ENCODE data around the gene MISP3. TPM values are rescaled to one million over a fixed set of nuclear protein-coding genes. Genes with fewer than 3 reads are reported as not detected.
A peak's percentile ranks its signal among the peaks of the same experiment; 100 is the strongest.

The MISP3 gene
- polyA plus RNA-seq, 1 donor (not counting 4 experiments of a cell fraction or from before 2014, with no cell fraction given), result 0.79 TPM

- Histone ChIP-seq H3K9me3 (ENCODE audit: control insufficient read depth, low read depth, low read length) (no peaks in the 10 kb centered on the region), H4K20me1 (ENCODE audit: control insufficient read depth, extremely low read depth, insufficient read depth, low read length) (no peaks in the 10 kb centered on the region), H3K79me2 (ENCODE audit: control insufficient read depth, insufficient read depth, low read length) (peaks cover 9% of the 10 kb centered on the region), H3K4me1 (ENCODE audit: control insufficient read depth, extremely low read depth, insufficient read depth, low read length) (peaks cover 14% of the 10 kb centered on the region), H3K4me2 (ENCODE audit: control insufficient read depth, extremely low read depth, insufficient read depth, low read depth, low read length) (no peak overlapping the region), H2AFZ (ENCODE audit: control insufficient read depth, low read length) (no peak overlapping the region), H3K27ac (ENCODE audit: control insufficient read depth, insufficient read depth, low read length) (no peak overlapping the region), H3K9ac (ENCODE audit: control insufficient read depth, extremely low read depth, insufficient read depth, low read length) (no peak overlapping the region), H3K9me1 (ENCODE audit: control insufficient read depth, extremely low read depth, insufficient read depth, low read length) (no peaks in the 10 kb centered on the region), H3K4me3 (ENCODE audit: control insufficient read depth in 2 of 3, extremely low read depth in 1 of 3, insufficient read depth in 2 of 3, low read depth in 1 of 3, low read length in 3 of 3) (no peak overlapping the region), H3K36me3 (ENCODE audit: control insufficient read depth in 2 of 2, extremely low read depth in 1 of 2, insufficient read depth in 2 of 2, low read length in 2 of 2) (no peaks in the 10 kb centered on the region), H3K27me3 (ENCODE audit: control insufficient read depth, extremely low read depth, insufficient read depth, low read length) (no peaks in the 10 kb centered on the region)
- no peak for TF ChIP-seq EZH2 (IDR thresholded peaks at IDR 0.05; ENCODE audit: low read length)
- TF ChIP-seq CTCF (optimal IDR thresholded peaks at IDR 0.05 in 1 of 3, IDR thresholded peaks at IDR 0.05 in 1 of 3, conservative IDR thresholded peaks at IDR 0.05 in 1 of 3; ENCODE audit: extremely low read depth in 1 of 3, insufficient read depth in 2 of 3, low read length in 3 of 3), result no peak
- FAIRE-seq, result no peak
- DNase-seq (ENCODE audit: low read depth, low spot score), result no peak
- dilution Hi-C loops (cut with MboI; ENCODE audit: extremely low pct_ligation_motif_present, low sequenced_read_pairs), result no loop called here
Measured at GRCh38 chr19:14114439-14114838, 41.9 kb downstream of the MISP3 start.

GRCh38 chr19:14114854-14115253, 42.3 kb downstream of the MISP3 start:
- dilution Hi-C loops (cut with MboI; ENCODE audit: extremely low pct_ligation_motif_present, low sequenced_read_pairs), result no loop called here
- no peak for FAIRE-seq

More at GRCh38 chr19:14114854-14115253, 42.3 kb downstream of the MISP3 start:
- Histone ChIP-seq H3K4me2 (ENCODE audit: control insufficient read depth, extremely low read depth, insufficient read depth, low read depth, low read length) (no peak overlapping the region), H3K9me1 (ENCODE audit: control insufficient read depth, extremely low read depth, insufficient read depth, low read length) (no peaks in the 10 kb centered on the region), H3K9me3 (ENCODE audit: control insufficient read depth, low read depth, low read length) (no peaks in the 10 kb centered on the region), H3K9ac (ENCODE audit: control insufficient read depth, extremely low read depth, insufficient read depth, low read length) (no peak overlapping the region), H2AFZ (ENCODE audit: control insufficient read depth, low read length) (no peak overlapping the region), H3K27me3 (ENCODE audit: control insufficient read depth, extremely low read depth, insufficient read depth, low read length) (no peaks in the 10 kb centered on the region), H3K27ac (ENCODE audit: control insufficient read depth, insufficient read depth, low read length) (no peak overlapping the region), H4K20me1 (ENCODE audit: control insufficient read depth, extremely low read depth, insufficient read depth, low read length) (no peaks in the 10 kb centered on the region), H3K36me3 (ENCODE audit: control insufficient read depth in 2 of 2, extremely low read depth in 1 of 2, insufficient read depth in 2 of 2, low read length in 2 of 2) (no peaks in the 10 kb centered on the region), H3K4me1 (ENCODE audit: control insufficient read depth, extremely low read depth, insufficient read depth, low read length) (peaks cover 14% of the 10 kb centered on the region), H3K4me3 (ENCODE audit: control insufficient read depth in 2 of 3, extremely low read depth in 1 of 3, insufficient read depth in 2 of 3, low read depth in 1 of 3, low read length in 3 of 3) (no peak overlapping the region), H3K79me2 (ENCODE audit: control insufficient read depth, insufficient read depth, low read length) (peaks cover 9% of the 10 kb centered on the region)
- TF ChIP-seq CTCF (optimal IDR thresholded peaks at IDR 0.05 in 1 of 3, IDR thresholded peaks at IDR 0.05 in 1 of 3, conservative IDR thresholded peaks at IDR 0.05 in 1 of 3; ENCODE audit: extremely low read depth in 1 of 3, insufficient read depth in 2 of 3, low read length in 3 of 3) (peak; percentile 34 to 49 (median 42)), EZH2 (IDR thresholded peaks at IDR 0.05; ENCODE audit: low read length) (no peak)
- DNase-seq (ENCODE audit: low read depth, low spot score), result no peak
